Measurements from ENCODE around the gene GATA2.
A peak's percentile ranks its signal among the peaks of the same experiment; 100 is the strongest.

GATA2 gene

GRCh38 chr3:128492671-128493569 is at the start of gene GATA2:
Gene GATA2, minus strand, starts transcription at chr3:128493201. Its CDS starts 6,170 bp downstream, at chr3:128487031.
- no peak for DNase-seq

GRCh38 chr3:128541246-128541645 is 48.2 kb upstream of the GATA2 start:
- DNase-seq: no peak

DNA sequence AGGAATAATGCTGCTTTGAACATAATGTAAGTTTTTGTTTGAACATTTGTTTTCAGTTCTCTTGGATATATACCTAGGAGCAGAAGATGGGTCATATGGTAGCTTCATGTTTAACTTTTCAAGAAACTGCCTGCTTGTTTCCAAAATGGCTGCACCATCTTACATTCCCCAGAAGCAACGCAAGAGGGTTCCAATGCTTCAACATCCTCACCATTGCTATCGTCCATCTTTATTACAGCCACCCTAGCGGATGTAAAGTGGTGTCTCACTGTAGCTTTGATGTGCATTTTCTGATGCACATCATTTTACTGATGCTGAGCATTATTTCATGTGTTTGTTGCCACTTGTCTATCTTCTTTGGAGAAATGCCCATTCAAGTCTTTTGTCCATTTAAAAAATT is 46.4 kb upstream of the GATA2 start:
- DNase-seq: no peak

DNA sequence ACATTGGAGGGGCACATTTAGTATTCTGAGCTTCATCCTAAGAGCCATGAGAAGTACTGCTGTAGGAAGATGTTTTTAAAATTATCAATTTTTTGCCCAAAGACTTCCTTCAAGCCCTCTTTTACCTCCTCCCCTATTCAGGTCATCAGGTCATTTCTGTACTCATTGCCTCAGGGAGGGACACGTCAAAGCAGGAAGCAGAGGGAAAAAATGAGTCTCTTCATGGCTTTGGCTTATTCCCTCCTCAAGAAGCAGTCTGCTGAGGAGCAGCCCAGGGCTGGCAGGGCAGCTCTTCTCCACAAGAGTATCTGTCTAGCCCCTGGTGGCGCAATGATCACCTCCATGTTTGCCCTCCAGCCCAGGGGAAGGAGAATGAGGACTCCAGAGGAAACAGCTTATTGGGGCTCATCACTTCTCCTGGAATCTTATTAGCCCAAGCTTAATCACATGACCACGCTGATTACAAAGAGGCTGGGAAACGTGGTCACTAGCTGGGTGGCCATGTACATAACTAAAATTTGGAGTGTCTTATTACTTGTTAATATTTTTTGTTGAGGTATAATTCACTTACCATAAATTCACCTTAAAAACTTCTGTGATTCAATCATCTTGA is 44.2 kb upstream of the GATA2 start:
- DNase-seq: no peak

DNA sequence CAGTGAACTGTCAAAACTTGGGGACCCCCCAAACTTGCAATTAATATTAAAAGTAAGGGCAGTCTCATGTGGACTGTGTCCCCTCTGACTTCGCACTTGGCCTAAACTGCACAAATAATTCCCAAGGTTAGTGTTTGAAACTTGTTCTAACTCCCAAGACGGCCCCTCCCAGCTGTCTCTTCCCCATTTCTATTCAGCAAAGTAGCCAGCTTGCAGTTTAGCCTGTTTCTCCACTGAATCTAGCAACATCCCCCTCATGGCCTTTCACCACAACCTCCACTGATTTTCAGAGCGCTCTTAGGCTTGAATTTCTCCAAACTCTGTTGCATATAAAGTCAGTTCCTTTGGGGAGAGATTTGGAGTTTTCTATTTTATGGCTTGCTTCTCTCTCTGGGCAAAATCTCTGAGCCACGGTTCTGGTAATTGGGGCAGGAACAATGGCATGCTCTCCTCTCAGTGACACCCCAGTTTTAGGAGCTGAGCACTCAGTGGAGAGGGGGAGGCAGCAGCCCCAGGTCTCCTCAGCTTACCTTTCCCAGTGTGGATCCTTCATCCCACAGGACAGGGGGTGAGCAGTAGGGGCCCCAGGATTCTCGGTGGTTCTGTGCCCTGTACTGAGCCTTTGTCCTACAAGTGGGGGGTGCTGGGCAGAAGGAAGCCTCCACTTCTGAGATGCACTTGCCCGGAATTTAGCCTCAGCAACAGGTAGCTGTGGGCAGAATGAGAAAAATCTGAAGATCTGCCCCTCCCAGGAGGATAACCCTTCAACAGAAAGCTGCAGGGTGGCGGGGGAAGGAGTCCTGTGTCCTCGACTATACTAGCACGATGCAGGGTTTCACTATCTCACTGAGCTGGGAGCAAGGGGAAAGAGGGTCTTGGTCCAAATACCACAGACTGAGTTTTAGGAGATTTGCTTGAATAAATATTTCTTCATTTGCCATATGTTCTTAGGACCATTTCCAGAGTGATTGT is 39.3 kb upstream of the GATA2 start:
- no peak for DNase-seq

DNA sequence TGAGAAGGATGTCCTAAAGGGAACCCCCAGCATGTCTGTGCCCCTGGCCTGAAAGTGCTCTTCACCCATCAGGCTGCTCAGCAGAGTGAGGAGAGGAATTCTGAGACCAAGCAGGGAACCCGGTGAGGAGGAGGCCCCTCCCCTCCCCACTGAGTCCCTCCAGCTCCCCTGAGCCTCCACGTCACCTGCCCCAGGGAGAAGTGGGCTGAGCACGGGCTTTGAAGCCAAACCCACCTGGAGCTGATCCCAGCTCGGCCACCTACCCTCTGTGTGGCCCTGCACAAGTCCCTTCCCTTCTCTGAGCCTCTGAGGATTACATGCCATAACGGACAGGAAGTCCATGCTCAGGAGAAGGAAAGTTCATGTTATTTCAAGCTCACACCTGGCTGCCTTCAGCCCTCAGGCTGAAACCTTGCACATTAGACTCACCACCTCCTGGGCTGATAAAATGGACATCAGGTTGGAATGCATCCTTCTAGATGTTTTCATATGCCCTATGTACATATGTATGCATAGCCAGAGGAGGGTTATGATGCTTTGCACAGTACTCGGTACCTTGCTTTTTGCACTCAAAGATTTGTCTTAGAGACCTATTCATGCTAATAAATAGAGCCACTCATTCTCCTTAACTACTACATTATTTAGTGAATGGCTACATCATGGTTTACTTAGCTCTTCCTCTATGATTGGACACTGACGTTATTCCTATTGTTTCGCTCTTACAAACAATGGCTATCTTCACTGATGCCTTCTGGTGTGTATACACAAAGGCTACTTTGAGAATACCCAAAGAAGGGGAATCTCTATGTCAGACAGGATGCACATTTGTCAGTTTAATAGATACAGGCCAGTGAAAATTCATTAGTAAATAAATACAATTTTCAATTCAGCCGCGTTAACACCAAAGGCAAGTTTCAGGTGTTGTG is 31.6 kb upstream of the GATA2 start:
- DNase-seq: no peak

GRCh38 chr3:128523591-128523990 is 30.6 kb upstream of the GATA2 start:
- DNase-seq: peak in 1 of 14 donors; percentile 9

DNA sequence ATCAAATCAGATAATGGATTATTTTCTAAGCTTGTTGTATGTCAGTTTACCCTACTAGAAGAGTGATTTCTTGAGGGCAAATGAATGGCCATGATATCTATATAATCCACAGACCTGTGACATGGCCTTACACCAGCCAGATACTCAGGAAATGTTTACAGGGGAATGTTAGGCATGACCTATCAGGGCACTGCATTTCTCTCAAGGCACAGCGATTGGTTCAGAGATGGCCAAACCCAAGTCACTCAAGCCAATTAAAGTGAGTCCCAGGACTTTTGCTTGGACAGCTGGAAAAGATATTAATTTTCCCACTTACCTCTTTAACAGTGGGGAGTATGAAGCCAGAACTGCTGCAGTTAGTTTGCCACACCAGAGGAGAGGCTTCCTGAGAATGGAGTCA is 28.7 kb upstream of the GATA2 start:
- DNase-seq: no peak

DNA sequence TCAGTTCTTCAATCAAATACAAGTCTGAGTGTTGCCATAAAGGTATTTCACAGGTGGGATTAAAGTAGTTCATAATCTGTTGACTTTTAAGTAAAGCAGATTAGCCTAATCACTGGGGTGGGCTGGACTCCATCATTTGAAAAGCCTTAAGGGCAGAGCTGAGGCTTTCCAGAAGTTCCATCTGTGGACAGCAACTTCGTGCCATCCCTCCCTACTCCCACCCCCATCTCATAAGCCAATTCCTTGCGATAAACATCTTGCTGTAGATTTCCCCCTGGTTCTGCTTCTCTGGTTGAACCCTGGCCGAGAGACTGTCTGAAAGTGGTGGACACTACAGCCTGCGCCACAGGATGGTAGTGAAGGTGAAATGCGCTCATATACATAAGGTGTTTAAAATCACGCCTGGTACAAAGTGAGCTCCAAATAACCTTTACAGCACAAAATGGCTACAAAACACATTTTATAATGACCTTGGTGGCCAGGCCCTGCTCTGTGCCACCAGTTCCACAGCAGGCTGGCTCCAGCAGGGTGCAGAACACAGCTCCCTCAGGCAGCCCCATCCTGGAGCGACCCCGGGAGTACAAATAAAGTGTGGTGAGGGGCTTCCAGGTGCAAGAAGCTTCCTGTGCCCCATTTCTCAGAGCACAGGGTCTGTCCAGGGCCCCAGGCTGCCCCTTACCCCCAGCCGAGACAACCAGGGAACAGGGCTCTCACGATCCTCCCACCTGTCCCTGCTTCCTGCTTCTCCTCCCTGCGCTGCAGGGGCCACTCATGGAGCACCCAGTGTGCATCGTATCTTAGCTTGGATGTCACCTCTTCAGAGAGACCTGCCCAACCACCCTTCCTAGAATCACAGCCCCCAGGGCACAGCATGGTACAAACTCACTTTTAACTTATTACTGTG is 25.8 kb upstream of the GATA2 start:
- no peak for DNase-seq

DNA sequence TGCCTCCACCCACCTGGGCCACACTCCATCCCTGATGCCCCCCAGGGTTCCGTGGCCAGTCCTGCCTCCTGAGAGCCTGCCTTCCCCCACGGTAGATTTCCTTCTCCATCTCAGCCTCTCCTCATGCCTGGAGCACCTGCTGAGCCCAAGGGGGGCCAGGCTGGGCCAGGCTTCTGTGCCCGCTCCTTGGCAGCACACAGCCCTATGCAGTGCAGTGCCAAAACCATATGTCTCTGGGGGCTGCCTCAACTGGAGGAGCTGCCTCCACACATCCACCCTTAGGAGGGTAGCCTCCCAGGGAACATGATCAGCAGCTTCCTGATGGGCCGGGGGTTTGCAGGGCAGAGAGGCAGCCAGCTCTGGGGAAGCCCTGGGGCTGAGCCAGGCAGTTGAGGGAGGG is 24.6 kb upstream of the GATA2 start:
- DNase-seq: no peak

DNA sequence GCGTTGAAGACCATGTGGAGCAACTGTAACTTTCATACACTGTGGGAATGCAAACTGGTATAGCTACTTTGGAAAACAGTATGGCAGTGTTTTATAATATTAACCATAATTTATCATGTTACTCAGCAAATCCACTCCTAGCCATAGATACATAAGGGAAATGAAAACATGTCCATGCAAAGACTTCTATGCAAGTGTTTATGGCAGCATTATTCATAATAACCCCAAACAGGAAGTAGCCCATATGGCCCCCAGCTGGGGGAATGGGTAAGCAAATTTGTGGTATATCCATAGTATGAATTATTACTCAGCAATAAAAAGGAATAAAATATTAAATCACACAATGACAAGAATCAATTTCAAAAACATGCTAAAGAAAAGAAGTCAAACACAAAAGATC is 23.0 kb upstream of the GATA2 start:
- DNase-seq: no peak

DNA sequence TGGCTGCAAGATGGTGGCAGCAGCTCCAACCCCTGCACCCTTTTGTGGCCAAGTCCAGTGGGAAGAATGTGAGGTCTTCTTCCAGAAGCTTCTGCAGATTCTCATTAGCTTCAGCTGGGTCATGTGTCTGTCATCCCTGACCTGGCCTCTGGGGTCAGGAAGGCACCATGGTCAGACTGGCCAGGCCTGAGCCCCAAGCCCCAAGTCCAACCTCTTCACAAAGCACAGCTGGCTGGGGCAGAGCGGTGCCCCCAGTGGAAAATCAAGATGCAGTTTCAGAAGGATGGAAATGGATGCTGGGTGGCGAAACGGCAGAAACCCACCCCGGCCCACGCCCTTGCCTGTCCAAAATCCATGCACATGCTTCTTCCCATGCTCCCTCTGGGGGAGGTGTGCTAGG is 15.9 kb upstream of the GATA2 start:
- DNase-seq: no peak

DNA sequence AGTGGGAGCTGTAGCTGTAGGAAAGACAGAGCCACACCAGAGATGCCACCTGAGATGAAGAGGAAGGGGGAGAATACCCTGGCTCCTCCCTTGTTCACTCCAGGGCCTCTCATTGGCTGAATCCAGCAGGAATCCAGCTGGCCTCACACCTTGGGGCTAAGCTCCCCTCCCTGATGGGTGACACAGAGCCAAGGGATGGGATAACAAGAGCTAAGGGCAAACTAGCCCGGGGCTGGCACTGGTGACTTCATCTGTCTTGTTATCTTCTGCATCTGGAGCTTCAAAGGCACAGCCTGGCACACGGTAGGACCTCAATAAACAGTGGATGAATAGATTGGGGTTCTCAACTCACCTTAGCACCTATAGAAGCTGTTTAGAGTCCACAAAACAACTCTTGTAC is 13.8 kb upstream of the GATA2 start:
- no peak for DNase-seq

DNA sequence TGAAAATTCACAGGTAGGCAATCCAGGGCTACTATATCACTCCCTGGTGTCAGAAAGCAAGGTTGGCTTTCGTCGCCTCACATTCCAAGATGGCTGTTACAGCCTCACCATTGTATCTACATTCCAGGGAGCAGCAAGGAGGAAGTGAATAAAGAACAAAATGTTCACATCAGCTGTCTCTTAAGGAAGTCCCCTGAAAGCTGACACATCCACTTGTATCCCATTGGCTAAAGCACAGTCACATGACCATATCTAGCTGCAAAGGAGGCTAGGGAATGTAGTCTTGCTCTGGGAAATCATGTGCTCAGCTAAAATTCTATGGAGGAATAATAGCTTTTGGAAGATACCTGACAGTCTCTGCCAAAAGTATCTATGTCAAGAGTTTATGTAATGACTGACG is 12.8 kb upstream of the GATA2 start:
- no peak for DNase-seq

DNA sequence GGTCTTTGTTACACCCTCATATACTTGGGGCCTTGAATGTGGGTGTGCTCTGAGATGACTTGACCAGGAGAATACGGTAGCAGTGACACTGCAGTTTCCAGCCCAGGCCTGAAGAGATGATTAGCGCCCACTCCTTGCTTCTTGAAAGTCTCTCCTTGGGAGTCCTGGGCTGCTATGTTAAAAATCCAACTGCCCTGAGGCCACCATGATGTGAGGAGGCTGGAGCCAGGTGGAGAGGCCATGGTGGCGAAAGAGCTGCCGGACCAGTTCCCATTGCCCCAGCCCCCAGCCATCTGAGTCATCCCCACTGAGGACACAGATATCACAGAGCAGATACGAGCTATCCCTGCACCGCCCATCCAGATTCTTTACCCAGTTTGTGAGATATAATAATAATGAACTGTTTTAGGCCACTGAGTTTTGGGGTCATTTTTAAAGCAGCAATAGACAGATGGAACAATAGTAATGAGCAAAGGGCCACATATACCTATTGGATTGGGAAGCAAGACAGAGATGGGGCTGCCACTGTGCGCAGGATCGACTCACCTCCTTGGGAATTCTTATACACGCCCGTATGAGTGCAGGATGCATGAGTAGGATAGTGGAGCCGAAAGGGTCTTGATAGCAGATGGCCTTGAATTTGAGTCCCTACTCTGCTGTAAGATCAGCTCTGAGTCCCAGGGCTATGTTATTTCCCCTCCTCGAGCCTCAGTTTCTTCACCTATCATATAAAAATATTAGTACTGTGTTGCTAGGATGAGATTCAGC is 12.1 kb upstream of the GATA2 start:
- no peak for DNase-seq

DNA sequence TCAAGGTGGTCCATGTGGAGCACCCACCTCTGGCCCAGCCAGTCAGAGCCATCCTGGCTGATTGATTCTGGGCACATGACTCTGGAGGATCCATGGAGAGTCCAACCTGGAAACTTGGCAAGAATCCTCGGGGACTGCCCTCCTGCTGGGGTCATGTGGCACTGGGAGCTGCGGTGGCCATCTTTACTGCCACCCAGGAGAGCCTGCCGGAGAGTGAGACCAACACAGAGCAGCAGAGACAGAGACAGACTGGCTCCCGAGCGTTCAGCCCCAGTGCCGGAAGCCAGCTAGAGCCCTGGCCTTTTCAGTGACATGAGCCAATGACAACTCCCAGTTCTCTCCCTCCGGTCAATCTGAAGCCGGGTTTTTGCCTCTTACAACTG is 11.5 kb upstream of the GATA2 start:
- DNase-seq: no peak

GRCh38 chr3:128503751-128504532 is 10.9 kb upstream of the GATA2 start:
- DNase-seq: no peak

- no peak for DNase-seq
These were observed 10.2 kb upstream of the GATA2 start for GRCh38 chr3:128503164-128503651.

- DNase-seq: no peak
These were observed 9.7 kb upstream of the GATA2 start for GRCh38 chr3:128502712-128503111.

Measured in C1 segment of cervical spinal cord (tissue), 14 donors.